OCI-LY7 (cell line): ENCODE measurements around the gene ZNF557.
"Not testable (repeated sequence)": the region's sequence is repeated elsewhere in the genome, so short reads cannot be mapped to it uniquely, and the experiment has no call there.

Experiments used
- CTCF ChIP-seq: fragments of 200-600 bp; sonication (generic); conservative IDR thresholded peaks from 2 replicates; pipeline ENCODE4 v1.5.1; 2014; ENCODE audit warnings: mild to moderate bottlenecking, antibody characterized with exemption, low read length, moderate library complexity, mixed read lengths
- EZH2phosphoT487 ChIP-seq: fragments of 200-600 bp; sonication (generic); IDR thresholded peaks from 2 replicates; pipeline ENCODE4 v1.6.1; 2018; ENCODE audit warnings: low read depth, borderline replicate concordance, mild to moderate bottlenecking, mixed run types, antibody characterized with exemption, low read length, moderate library complexity, mixed read lengths

- TF ChIP-seq CTCF, EZH2phosphoT487: not testable (repeated sequence)
Observed at GRCh38 chr19:7055679-7056078, 13.8 kb upstream of the ZNF557 start.
